Measurements from ENCODE around the gene UTP14C. TPM values are rescaled to one million over a fixed set of nuclear protein-coding genes. Genes with fewer than 3 reads are reported as not detected.
A peak's percentile ranks its signal among the peaks of the same experiment; 100 is the strongest.

The UTP14C gene
- total and polyA plus RNA-seq, 3 donors from 2014 or later: 9.7 to 22.4 (median 18.8) TPM

- DNase-seq: no peak
- intact Hi-C loops (cut with DNase I; ENCODE audit: low total_unique reads): no loop called here
- WGBS, 2 donors: 92 to 100% methylated on average over 2 of the region's 2 CpGs
- Histone ChIP-seq H3K36me3 (ENCODE audit: low read depth, missing control alignments) (no peaks in the 10 kb centered on the region), H3K9me3 (no peaks in the 10 kb centered on the region), H3K4me3 (no peak overlapping the region), H3K27ac (no peak overlapping the region), H3K4me1 (no peaks in the 10 kb centered on the region), H3K27me3 (no peaks in the 10 kb centered on the region)
- TF ChIP-seq, protein P1, sequence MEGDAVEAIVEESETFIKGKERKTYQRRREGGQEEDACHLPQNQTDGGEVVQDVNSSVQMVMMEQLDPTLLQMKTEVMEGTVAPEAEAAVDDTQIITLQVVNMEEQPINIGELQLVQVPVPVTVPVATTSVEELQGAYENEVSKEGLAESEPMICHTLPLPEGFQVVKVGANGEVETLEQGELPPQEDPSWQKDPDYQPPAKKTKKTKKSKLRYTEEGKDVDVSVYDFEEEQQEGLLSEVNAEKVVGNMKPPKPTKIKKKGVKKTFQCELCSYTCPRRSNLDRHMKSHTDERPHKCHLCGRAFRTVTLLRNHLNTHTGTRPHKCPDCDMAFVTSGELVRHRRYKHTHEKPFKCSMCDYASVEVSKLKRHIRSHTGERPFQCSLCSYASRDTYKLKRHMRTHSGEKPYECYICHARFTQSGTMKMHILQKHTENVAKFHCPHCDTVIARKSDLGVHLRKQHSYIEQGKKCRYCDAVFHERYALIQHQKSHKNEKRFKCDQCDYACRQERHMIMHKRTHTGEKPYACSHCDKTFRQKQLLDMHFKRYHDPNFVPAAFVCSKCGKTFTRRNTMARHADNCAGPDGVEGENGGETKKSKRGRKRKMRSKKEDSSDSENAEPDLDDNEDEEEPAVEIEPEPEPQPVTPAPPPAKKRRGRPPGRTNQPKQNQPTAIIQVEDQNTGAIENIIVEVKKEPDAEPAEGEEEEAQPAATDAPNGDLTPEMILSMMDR (IDR thresholded peaks at IDR 0.05): no peak
- TF ChIP-seq POLR2A (IDR thresholded peaks at IDR 0.05): no peak
These were observed 27.3 kb upstream of the UTP14C start for GRCh38 chr13:51997186-51997585.

DNA sequence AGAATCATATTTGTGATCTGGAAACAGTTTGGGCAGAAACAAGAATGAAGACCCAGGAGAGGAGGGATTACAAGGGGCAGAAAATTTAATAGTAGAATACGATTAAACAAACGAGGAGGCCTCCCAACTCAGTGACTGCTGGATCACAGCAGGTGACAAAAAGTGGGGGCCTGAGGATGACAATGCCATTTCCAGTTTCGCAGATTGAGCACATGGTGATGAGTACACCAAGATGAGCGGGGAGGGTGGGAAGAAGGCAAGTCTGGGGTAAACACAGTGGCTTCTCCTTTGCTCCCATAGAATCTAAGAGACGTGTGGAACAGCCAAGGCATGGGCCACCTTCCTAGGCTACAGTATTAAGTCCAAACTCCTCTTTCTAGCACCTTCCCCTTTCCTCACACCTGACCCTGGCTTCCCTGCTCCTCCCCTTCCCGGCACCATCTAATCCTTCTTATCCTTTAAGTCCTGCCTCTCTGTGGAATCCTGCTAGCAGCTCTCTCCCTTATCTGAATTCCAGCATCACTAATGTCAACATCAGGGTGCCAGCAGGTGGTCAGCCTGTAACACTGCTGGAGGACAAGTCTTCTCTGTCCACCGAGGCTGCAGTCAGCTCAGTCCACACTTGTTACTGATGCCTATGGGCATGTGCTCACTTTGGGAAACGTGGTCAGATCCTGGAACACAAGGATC, 26.7 kb upstream of the UTP14C start:
- Histone ChIP-seq H3K27me3 (no peaks in the 10 kb centered on the region), H3K4me1 (no peaks in the 10 kb centered on the region), H3K27ac (no peak overlapping the region), H3K9me3 (no peaks in the 10 kb centered on the region), H3K4me3 (no peak overlapping the region), H3K36me3 (ENCODE audit: low read depth, missing control alignments) (no peaks in the 10 kb centered on the region)
- intact Hi-C loops (cut with DNase I; ENCODE audit: low total_unique reads): no loop called here
- DNase-seq: no peak
- TF ChIP-seq POLR2A (IDR thresholded peaks at IDR 0.05): no peak
- TF ChIP-seq, protein P1 (IDR thresholded peaks at IDR 0.05): no peak
- 82 to 84% methylated on average over 8 of the region's 8 CpGs for WGBS, 2 donors

DNA sequence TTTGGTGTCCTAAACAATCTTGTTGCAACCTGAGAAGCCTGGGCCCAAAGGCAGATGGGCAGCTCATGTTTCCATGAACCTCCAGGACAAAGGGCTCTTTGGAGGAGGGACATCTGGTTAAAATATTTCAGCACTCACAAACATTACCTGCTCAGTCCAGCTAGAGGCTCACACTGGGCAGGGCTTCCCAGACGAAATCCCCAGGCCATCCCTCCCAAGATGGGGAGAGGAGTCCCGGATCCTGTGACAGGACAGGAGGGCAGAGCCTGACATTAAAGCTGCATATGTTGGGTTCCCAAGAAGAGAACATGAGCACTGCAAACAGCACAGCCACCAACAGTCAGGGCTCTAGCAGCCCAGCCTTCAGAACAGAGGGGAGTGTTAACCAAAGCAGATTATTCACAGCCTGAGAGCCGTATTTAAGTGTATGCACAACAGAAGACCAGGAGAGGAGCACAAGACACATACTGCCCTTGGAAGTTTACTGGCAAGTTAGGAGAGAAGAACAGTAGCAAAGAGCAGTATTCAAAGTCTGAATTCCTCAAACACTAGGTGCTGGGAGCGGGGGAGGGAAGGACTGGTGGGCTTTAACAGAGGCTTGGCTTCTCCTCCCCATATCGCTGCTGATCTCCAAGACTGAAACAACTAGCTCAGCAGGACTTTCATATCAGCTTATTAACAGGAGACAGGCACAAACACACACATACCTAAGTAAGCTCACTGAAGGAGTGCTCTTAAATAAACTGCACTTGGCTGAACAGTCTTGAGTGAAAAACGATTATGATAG, 25.6 kb upstream of the UTP14C start:
- no peak overlapping the region for H3K27ac ChIP-seq
- no peak for DNase-seq
- intact Hi-C loops (cut with DNase I; ENCODE audit: low total_unique reads): no loop called here

DNA sequence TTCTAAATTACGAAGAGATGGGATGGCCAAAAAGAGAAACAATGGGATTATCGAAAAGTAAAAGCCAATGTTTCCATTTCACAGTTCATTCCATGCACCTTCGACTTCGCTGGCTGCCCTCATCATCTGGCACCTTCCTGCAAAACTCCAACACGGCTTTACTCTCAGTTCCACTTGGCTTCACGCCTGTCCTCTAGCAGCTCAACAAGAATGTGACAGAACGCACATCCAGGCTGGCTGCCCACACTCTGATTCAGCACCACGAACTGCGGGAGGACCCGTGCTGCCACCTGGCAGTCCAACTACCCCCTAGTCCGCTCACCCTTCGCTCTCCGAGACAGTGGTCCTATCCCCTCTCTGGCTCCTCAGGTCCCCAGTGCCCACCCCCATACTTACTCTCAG, 25.0 kb upstream of the UTP14C start:
- DNase-seq: peak; percentile 38
- TF ChIP-seq, protein P1 (IDR thresholded peaks at IDR 0.05): no peak
- TF ChIP-seq POLR2A (IDR thresholded peaks at IDR 0.05): no peak
- Histone ChIP-seq H3K27ac (no peak overlapping the region), H3K4me1 (no peaks in the 10 kb centered on the region), H3K27me3 (no peaks in the 10 kb centered on the region), H3K4me3 (no peak overlapping the region), H3K36me3 (ENCODE audit: low read depth, missing control alignments) (no peaks in the 10 kb centered on the region), H3K9me3 (no peaks in the 10 kb centered on the region)
- intact Hi-C loops (cut with DNase I; ENCODE audit: low total_unique reads): no loop called here
- WGBS, 2 donors: 76 to 81% methylated on average over 13 of the region's 13 CpGs

More for the DNA sequence above, 25.6 kb upstream of the UTP14C start:
- no peaks in the 10 kb centered on the region for H3K4me1 ChIP-seq
- no peaks in the 10 kb centered on the region for H3K27me3 ChIP-seq
- H3K4me3 ChIP-seq: no peak overlapping the region
- H3K9me3 ChIP-seq: no peaks in the 10 kb centered on the region
- TF ChIP-seq POLR2A (IDR thresholded peaks at IDR 0.05): no peak
- TF ChIP-seq, protein P1 (IDR thresholded peaks at IDR 0.05): no peak
- 68 to 69% methylated on average over 6 of the region's 6 CpGs for WGBS, 2 donors
- no peaks in the 10 kb centered on the region for H3K36me3 ChIP-seq (ENCODE audit: low read depth, missing control alignments)
